WERI-Rb-1 (cell line): ENCODE results near the gene GPC5.

Experiments
- DNase-seq: peaks from one replicate; pipeline ENCODE4 v3.0.0-alpha.2; 2020
- H3K27ac ChIP-seq: fragments of 250-450 bp; sonication (Bioruptor Pico); 2 replicates; pipeline ENCODE4 v1.5.1; 2020; ENCODE audit warnings: mild to moderate bottlenecking, moderate library complexity
- H3K27me3 ChIP-seq: fragments of 250-450 bp; sonication (Bioruptor Pico); 2 replicates; pipeline ENCODE4 v1.5.1; 2021; ENCODE audit warnings: mild to moderate bottlenecking, low read depth, moderate library complexity; ENCODE audit not compliant: insufficient read depth, severe bottlenecking
- H3K36me3 ChIP-seq: fragments of 250-450 bp; sonication (Bioruptor Pico); 2 replicates; pipeline ENCODE4 v1.5.1; 2020; ENCODE audit warnings: mild to moderate bottlenecking, moderate library complexity
- H3K4me3 ChIP-seq: 2 replicates; pipeline ENCODE4 v1.5.1; 2011; ENCODE audit warnings: low read depth, mild to moderate bottlenecking, control low read depth, low read length
- H3K9me3 ChIP-seq: fragments of 250-450 bp; sonication (Bioruptor Pico); 2 replicates; pipeline ENCODE4 v1.5.1; 2021; ENCODE audit warnings: mild to moderate bottlenecking, moderate library complexity; ENCODE audit not compliant: severe bottlenecking
- CTCF ChIP-seq: IDR thresholded peaks from 2 replicates; pipeline ENCODE4 v1.5.1; 2011; ENCODE audit warnings: low read depth, mild to moderate bottlenecking, control low read depth, inconsistent platforms, low read length

The GPC5 gene

DNA sequence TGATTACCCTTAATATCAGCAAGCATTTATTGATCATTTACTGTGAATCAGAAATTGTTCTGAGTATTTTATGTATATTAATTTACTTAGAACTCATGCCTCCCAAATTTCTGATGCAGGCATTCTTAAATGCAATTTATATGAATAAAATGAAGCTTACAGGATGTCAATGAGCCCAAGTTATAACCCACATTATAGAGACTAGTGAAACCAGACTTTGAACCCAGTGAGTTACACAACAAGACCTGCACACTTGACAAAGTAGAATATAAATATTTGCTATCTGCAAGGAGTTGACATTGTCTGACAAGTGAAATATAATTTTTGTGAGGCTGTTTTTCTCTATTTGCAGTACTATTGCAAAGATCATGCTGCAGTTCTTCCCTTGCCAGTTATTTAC lies 656.0 kb downstream of the GPC5 start:
- no peak for DNase-seq
- Histone ChIP-seq H3K9me3 (peaks cover 3% of the 10 kb centered on the region), H3K27ac (no peak overlapping the region), H3K27me3 (no peaks in the 10 kb centered on the region), H3K4me3 (no peak overlapping the region), H3K36me3 (peaks cover 6% of the 10 kb centered on the region; the same call in 1 of the 2 replicates)
- no peak for TF ChIP-seq CTCF

DNA sequence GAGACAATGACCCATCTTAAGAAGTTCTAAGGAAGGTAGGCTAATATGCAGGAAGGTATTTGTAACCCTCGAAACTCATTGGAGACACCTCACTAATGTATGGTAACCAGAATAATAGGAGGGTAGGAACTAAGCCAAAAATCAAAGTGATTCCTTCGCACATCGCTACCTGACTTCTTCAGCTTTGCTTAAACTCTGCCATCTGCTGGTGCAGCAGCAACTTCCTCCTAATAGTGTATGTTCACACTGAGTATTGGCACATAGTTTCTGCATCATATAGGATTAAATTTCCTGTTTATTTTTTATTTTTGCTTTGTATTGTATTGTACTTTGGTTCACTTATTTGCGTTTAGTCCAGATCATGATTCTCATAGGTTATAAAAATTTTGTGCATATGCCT lies 676.2 kb downstream of the GPC5 start:
- DNase-seq = peak; percentile 73
- peak; percentile 79 for TF ChIP-seq CTCF
- H3K27me3 ChIP-seq = no peaks in the 10 kb centered on the region
- no peak overlapping the region for H3K4me3 ChIP-seq
- no peak overlapping the region for H3K27ac ChIP-seq
- H3K36me3 ChIP-seq = no peaks in the 10 kb centered on the region
- peaks cover 4% of the 10 kb centered on the region for H3K9me3 ChIP-seq

DNA sequence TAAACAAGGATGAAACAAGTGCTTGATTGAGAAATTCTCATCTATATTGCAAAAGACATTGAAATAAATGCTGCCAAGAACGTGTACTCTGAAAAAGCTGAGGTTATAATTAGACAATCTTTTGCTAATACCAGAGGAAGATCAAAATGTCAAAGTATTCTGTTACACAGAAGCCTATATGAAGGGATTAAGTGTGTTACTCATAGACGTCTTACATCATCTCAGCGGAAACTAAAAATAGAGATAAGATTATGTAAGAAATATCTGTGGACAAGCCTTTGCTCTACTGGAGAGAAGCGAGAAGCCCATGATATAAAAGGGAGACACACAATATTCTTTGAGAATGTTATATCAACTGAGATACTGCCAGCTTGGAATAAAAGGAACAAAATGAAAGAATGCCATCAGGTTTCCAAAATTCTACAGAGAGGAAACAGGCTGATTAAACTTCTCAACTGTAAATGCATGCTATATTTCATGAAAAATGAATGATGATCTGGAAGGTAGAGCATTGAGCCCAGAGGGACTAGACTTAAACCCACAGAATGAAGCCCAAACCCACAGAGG lies 699.0 kb downstream of the GPC5 start:
- Histone ChIP-seq H3K36me3 (no peaks in the 10 kb centered on the region), H3K27ac (peak overlapping the region; percentile 21), H3K4me3 (no peak overlapping the region), H3K27me3 (no peaks in the 10 kb centered on the region), H3K9me3 (peaks cover 7% of the 10 kb centered on the region)
- DNase-seq = no peak
- no peak for TF ChIP-seq CTCF

GRCh38 chr13:92101801-92102200 lies 703.4 kb downstream of the GPC5 start:
- H3K36me3 ChIP-seq = no peaks in the 10 kb centered on the region
- no peak overlapping the region for H3K27ac ChIP-seq
- H3K9me3 ChIP-seq = peaks cover 5% of the 10 kb centered on the region
- H3K4me3 ChIP-seq = no peak overlapping the region
- H3K27me3 ChIP-seq = no peaks in the 10 kb centered on the region
- no peak for TF ChIP-seq CTCF
- no peak for DNase-seq

- Histone ChIP-seq H3K4me3 (no peak overlapping the region), H3K27ac (no peak overlapping the region), H3K27me3 (no peaks in the 10 kb centered on the region), H3K9me3 (no peaks in the 10 kb centered on the region), H3K36me3 (no peaks in the 10 kb centered on the region)
- DNase-seq = no peak
- no peak for TF ChIP-seq CTCF
These were observed 705.3 kb downstream of the GPC5 start for GRCh38 chr13:92103689-92104153.
